H1 (cell line): Measurements from ENCODE around the gene GTF2F2. TPM values are rescaled to one million over a fixed set of nuclear protein-coding genes. Genes with fewer than 3 reads are reported as not detected.

Experiments
- CTCF ChIA-PET: fragments of 300-600 bp; sonication (Branson Sonifier 250); formaldehyde crosslinking; loops from one replicate; lab custom pipeline; 2021; ENCODE audit not compliant: partially characterized antibody; lab: Charles Lee
- POLR2A ChIA-PET: fragments of 300-600 bp; sonication (Branson Sonifier 250); formaldehyde crosslinking; loops from one replicate; lab custom pipeline; 2021; ENCODE audit warnings: inconsistent platforms; ENCODE audit not compliant: partially characterized antibody; lab: Charles Lee
- DNase-seq, 2 experiments: peaks; one replicate each; pipeline versions ENCODE4 v3.0.0 to v3.0.0-alpha.2; 2010 to 2022; ENCODE audit warnings: low spot score in 2 of 2, low read depth in 1 of 2, mixed read lengths in 1 of 2
- FAIRE-seq: peaks from 2 replicates; lab custom pipeline; 2011; peaks lifted over from hg19 to GRCh38; lab: Jason Lieb, UNC
- H2AFZ ChIP-seq: 2 replicates; pipeline ENCODE4 v1.8.1; 2012; ENCODE audit warnings: low read length, inconsistent platforms
- H2AK5ac ChIP-seq: 2 replicates; pipeline ENCODE4 v1.6.1; 2013; ENCODE audit warnings: low read depth, low read length
- H2BK120ac ChIP-seq: replicated peaks from 2 replicates; pipeline ENCODE3; 2013; ENCODE audit warnings: low read depth, low read length, inconsistent platforms
- H2BK12ac ChIP-seq: 2 replicates; pipeline ENCODE4 v1.6.1; 2013; ENCODE audit warnings: low read depth, low read length
- H2BK15ac ChIP-seq: 2 replicates; pipeline ENCODE4 v1.6.1; 2013; ENCODE audit warnings: low read length
- H2BK20ac ChIP-seq: 2 replicates; pipeline ENCODE4 v1.6.1; 2013; ENCODE audit warnings: low read length
- H2BK5ac ChIP-seq: 2 replicates; pipeline ENCODE4 v1.6.1; 2013; ENCODE audit warnings: low read depth, low read length
- H3K14ac ChIP-seq: 2 replicates; pipeline ENCODE4 v1.6.1; 2013; ENCODE audit warnings: inconsistent platforms; ENCODE audit not compliant: insufficient read length
- H3K18ac ChIP-seq: 2 replicates; pipeline ENCODE4 v1.6.1; 2013; ENCODE audit warnings: low read length; ENCODE audit errors: extremely low read depth
- H3K23ac ChIP-seq: 2 replicates; pipeline ENCODE4 v1.6.1; 2013; ENCODE audit warnings: inconsistent platforms; ENCODE audit not compliant: insufficient read length
- H3K23me2 ChIP-seq: 2 replicates; pipeline ENCODE4 v1.6.1; 2013; ENCODE audit warnings: low read depth, low read length
- H3K27ac ChIP-seq: 2 replicates; pipeline ENCODE4 v1.6.1; 2011; ENCODE audit warnings: low read depth, low read length, inconsistent platforms
- H3K27me3 ChIP-seq, 4 experiments: replicated peaks in 1 of 4; 1 replicate in 1 of 4; 2 replicates in 3 of 4; pipeline versions ENCODE4 v1.6.1 to v1.8.1; 2011 to 2013; ENCODE audit warnings: low read length in 3 of 4, mild to moderate bottlenecking in 3 of 4, inconsistent platforms in 2 of 4, mixed read lengths in 2 of 4, moderate library complexity in 1 of 4; ENCODE audit not compliant: control insufficient read depth in 3 of 4, insufficient read depth in 3 of 4; ENCODE audit errors: extremely low read depth in 1 of 4
- H3K36me3 ChIP-seq, 4 experiments: 2 replicates each; pipeline versions ENCODE4 v1.6.1 to v1.8.1; 2011 to 2013; ENCODE audit warnings: mild to moderate bottlenecking in 4 of 4, low read length in 3 of 4, moderate library complexity in 2 of 4, control low read depth in 1 of 4, inconsistent platforms in 1 of 4; ENCODE audit not compliant: insufficient read depth in 4 of 4, control insufficient read depth in 2 of 4
- H3K4ac ChIP-seq: replicated peaks from 2 replicates; pipeline ENCODE3; 2013; ENCODE audit warnings: low read length, low read depth, mixed read lengths, inconsistent platforms; ENCODE audit not compliant: insufficient read length
- H3K4me1 ChIP-seq, 4 experiments: replicated peaks in 1 of 4; 1 replicate in 1 of 4; 2 replicates in 3 of 4; pipeline versions ENCODE4 v1.6.1 to v1.8.1; 2011 to 2013; ENCODE audit warnings: low read length in 3 of 4, inconsistent platforms in 2 of 4, mixed read lengths in 1 of 4; ENCODE audit not compliant: insufficient read depth in 4 of 4, control insufficient read depth in 3 of 4
- H3K4me2 ChIP-seq, 2 experiments: 2 replicates each; pipeline versions ENCODE4 v1.6.1 to v1.8.1; 2011 to 2013; ENCODE audit warnings: low read depth in 2 of 2, low read length in 2 of 2, control low read depth in 1 of 2, inconsistent platforms in 1 of 2, mild to moderate bottlenecking in 1 of 2; ENCODE audit not compliant: insufficient read depth in 1 of 2
- H3K4me3 ChIP-seq, 4 experiments: fragments of 200-600, 300-600 bp in 1 of 4; sonication (generic), shearing (Covaris generic), sonication (Bioruptor Twin) in 1 of 4; 2 replicates each; pipeline versions ENCODE4 v1.5.1 to v1.8.1; 2011 to 2016; ENCODE audit warnings: low read length in 4 of 4, low read depth in 3 of 4, control low read depth in 2 of 4, inconsistent platforms in 2 of 4, mild to moderate bottlenecking in 2 of 4, mixed read lengths in 1 of 4, moderate library complexity in 1 of 4; ENCODE audit not compliant: insufficient read depth in 2 of 4; ENCODE audit errors: extremely low read depth in 1 of 4
- H3K56ac ChIP-seq: replicated peaks from 2 replicates; pipeline ENCODE3; 2013; ENCODE audit warnings: low read depth, mild to moderate bottlenecking, mixed read lengths, low read length, inconsistent platforms; ENCODE audit not compliant: insufficient read length
- H3K79me1 ChIP-seq: 2 replicates; pipeline ENCODE4 v1.6.1; 2013; ENCODE audit warnings: low read depth, low read length, control low read depth
- H3K79me2 ChIP-seq, 2 experiments: 2 replicates each; pipeline versions ENCODE4 v1.6.1 to v1.8.1; 2012 to 2013; ENCODE audit warnings: low read length in 2 of 2, mild to moderate bottlenecking in 2 of 2, inconsistent platforms in 1 of 2; ENCODE audit not compliant: insufficient read depth in 2 of 2, control insufficient read depth in 1 of 2
- H3K9ac ChIP-seq, 4 experiments: replicated peaks in 1 of 4; 1 replicate in 1 of 4; 2 replicates in 3 of 4; pipeline versions ENCODE4 v1.6.1 to v1.8.1; 2011 to 2013; ENCODE audit warnings: low read depth in 3 of 4, low read length in 3 of 4, control low read depth in 2 of 4, mild to moderate bottlenecking in 2 of 4, moderate library complexity in 2 of 4, inconsistent platforms in 1 of 4; ENCODE audit errors: extremely low read depth in 1 of 4
- H3K9me3 ChIP-seq, 2 experiments: 2 replicates each; pipeline versions ENCODE4 v1.6.1 to v1.8.1; 2012 to 2013; ENCODE audit warnings: mild to moderate bottlenecking in 2 of 2, moderate library complexity in 2 of 2, control low read depth in 1 of 2, inconsistent platforms in 1 of 2, low read depth in 1 of 2, low read length in 1 of 2, mixed read lengths in 1 of 2; ENCODE audit not compliant: insufficient read depth in 2 of 2
- H4K20me1 ChIP-seq, 2 experiments: replicated peaks in 1 of 2; 2 replicates each; pipeline versions ENCODE3 to v1.8.1; 2011 to 2013; ENCODE audit warnings: inconsistent platforms in 2 of 2, low read length in 2 of 2, mild to moderate bottlenecking in 1 of 2; ENCODE audit not compliant: insufficient read depth in 2 of 2, control insufficient read depth in 1 of 2
- H4K5ac ChIP-seq: 2 replicates; pipeline ENCODE4 v1.6.1; 2013; ENCODE audit warnings: low read length, low read depth, mixed read lengths, inconsistent platforms; ENCODE audit not compliant: insufficient read length
- H4K8ac ChIP-seq: 2 replicates; pipeline ENCODE4 v1.8.0; 2013; ENCODE audit warnings: mild to moderate bottlenecking, moderate library complexity, low read length, inconsistent platforms; ENCODE audit not compliant: insufficient read depth; ENCODE audit errors: extremely low read depth
- H4K91ac ChIP-seq: replicated peaks from 2 replicates; pipeline ENCODE3; 2013; ENCODE audit warnings: low read length, mixed read lengths, inconsistent platforms; ENCODE audit not compliant: insufficient read length
- ASH2L ChIP-seq: fragments of 200-600, 300-600 bp; sonication (generic); IDR thresholded peaks from one replicate; pipeline ENCODE4 v1.7.1; 2017; ENCODE audit warnings: low read length
- BCL11A ChIP-seq, 2 experiments: IDR thresholded peaks; one replicate each; pipeline ENCODE4 v1.6.1; 2011; ENCODE audit warnings: low read depth in 2 of 2, low read length in 2 of 2, mild to moderate bottlenecking in 2 of 2
- BRCA1 ChIP-seq: IDR thresholded peaks from 2 replicates; pipeline ENCODE4 v1.6.1; 2012; ENCODE audit warnings: low read depth, low read length, improper control_type of control experiment
- CBX5 ChIP-seq: fragments of 300-800, 300-1000 bp; sonication (generic); IDR thresholded peaks from 2 replicates; pipeline ENCODE4 v1.7.1; 2016; ENCODE audit warnings: antibody characterized with exemption, low read length, low read depth
- CTBP2 ChIP-seq: IDR thresholded peaks from 2 replicates; pipeline ENCODE4 v1.7.0; 2011; ENCODE audit warnings: borderline replicate concordance, mild to moderate bottlenecking, moderate library complexity, mixed read lengths, low read length; ENCODE audit not compliant: insufficient read depth, insufficient read length
- EP300 ChIP-seq, 2 experiments: IDR thresholded peaks; 1 replicate in 1 of 2; 2 replicates in 1 of 2; pipeline ENCODE4 v1.6.1; 2011 to 2012; ENCODE audit warnings: low read depth in 2 of 2, low read length in 2 of 2, mild to moderate bottlenecking in 2 of 2, borderline replicate concordance in 1 of 2, inconsistent platforms in 1 of 2, moderate library complexity in 1 of 2
- HDAC2 ChIP-seq, 2 experiments: fragments of 300-600 bp in 1 of 2; sonication (generic) in 1 of 2; IDR thresholded peaks; 2 replicates each; pipeline ENCODE4 v1.6.1; 2011 to 2012; ENCODE audit warnings: low read depth in 2 of 2, low read length in 2 of 2, mild to moderate bottlenecking in 2 of 2, moderate library complexity in 2 of 2, borderline replicate concordance in 1 of 2, inconsistent platforms in 1 of 2
- KDM5A ChIP-seq: fragments of 200-600 bp; IDR thresholded peaks from 2 replicates; pipeline ENCODE4 v1.7.1; 2012; ENCODE audit warnings: mild to moderate bottlenecking, low read length, inconsistent platforms, mixed read lengths
- POU5F1 ChIP-seq: IDR thresholded peaks from 2 replicates; pipeline ENCODE4 v1.6.1; 2011; ENCODE audit warnings: low read depth, mild to moderate bottlenecking, low read length, moderate library complexity
- WGBS, 2 experiments: shearing (Covaris generic) in 1 of 2; methylation state at CpG; one replicate each; pipeline versions ENCODE4 v1.1.6 to v1.1.7; 2013 to 2015; ENCODE audit warnings: low lambda C conversion rate in 2 of 2, mixed read lengths in 2 of 2, inconsistent platforms in 1 of 2, low coverage in 1 of 2, missing lambda C conversion rate in 1 of 2; ENCODE audit not compliant: insufficient replicate concordance in 2 of 2, insufficient coverage in 1 of 2, insufficient read length in 1 of 2; ENCODE audit errors: extremely low coverage in 1 of 2, missing lambda C conversion rate in 1 of 2; 5-methylcytosine and 5-hydroxymethylcytosine counted together
- polyA plus RNA-seq, 7 experiments: library from polyadenylated mRNA; depleted of rRNA in 3 of 7; stranded (reverse) in 5 of 7; unstranded in 2 of 7; fragments of >200 nt in 5 of 7; fragments of 200-250 nt in 2 of 7; gene quantifications; 1 replicate in 5 of 7; 2 replicates in 1 of 7; 4 replicates in 1 of 7; pipeline versions ENCODE4 v1.2.1 to v1.2.3, GENCODE V29; 2011 to 2013; ENCODE audit warnings: missing spikeins in 2 of 7, mixed read lengths in 2 of 7
- total RNA-seq: library from RNA; stranded (reverse); fragmentation: NEBNext Ultra II Directional; extraction: Animal tissue kit (Norgen Biotek cat#: 25700); gene quantifications from 2 replicates; pipeline ENCODE4 v1.2.1, GENCODE V29; 2021

Gene GTF2F2
- total and polyA plus RNA-seq, 2 of the 8 experiments (the other 6 are each of a cell fraction or from before 2014, with no cell fraction given), result 10.8 to 31.1 TPM

DNA sequence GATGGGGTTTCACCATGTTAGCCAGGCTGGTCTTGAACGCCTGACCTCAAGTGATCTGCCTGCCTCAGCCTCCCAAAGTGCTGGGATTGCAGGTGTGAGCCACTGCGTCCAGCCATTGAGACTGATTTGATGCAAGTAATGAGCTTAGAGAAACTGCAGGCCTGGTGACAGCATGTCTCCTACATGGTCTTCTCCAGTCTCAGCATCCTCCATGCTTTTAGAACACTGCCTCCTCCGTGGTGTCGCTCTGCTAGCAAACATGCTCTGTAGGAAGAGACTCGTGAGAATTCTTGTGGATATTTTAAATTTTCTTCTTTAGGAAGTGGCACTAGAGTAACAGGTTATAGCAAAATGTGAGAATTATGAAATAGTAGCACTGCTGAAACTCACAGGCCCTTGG is 183.6 kb downstream of the GTF2F2 start:
- peaks cover 0 to 6% (median 4%) of the 10 kb centered on the region in 4 experiments; a peak in 5 of 7 replicates for H3K4me1 ChIP-seq
- no peak overlapping the region; the same call in 1 of the 2 replicates for H2AFZ ChIP-seq
- no peak overlapping the region for H2BK5ac ChIP-seq
- no peak overlapping the region for H3K14ac ChIP-seq
- CTCF ChIA-PET, result interaction anchor here (1.3 to 6.3 kb wide), 4 partner anchors 10 to 257 kb away, joined by 4 to 36 read pairs (median 6); no protein-coding TSS in a partner anchor
- no peak overlapping the region for H3K27ac ChIP-seq
- FAIRE-seq (no peak), DNase-seq (no peak)
- no peak overlapping the region for H4K91ac ChIP-seq
- POLR2A ChIA-PET, result interaction anchor here (0.8 to 2.7 kb wide), 4 partner anchors 11 to 238 kb away, joined by 3 to 8 read pairs (median 4); partner anchors contain the start of gene TPT1
- H3K9ac ChIP-seq, result no peak overlapping the region
- H2BK120ac ChIP-seq, result no peak overlapping the region
- no peak overlapping the region for H4K5ac ChIP-seq
- no peak overlapping the region for H2BK20ac ChIP-seq
- H2BK15ac ChIP-seq, result no peak overlapping the region
- no peak overlapping the region for H2AK5ac ChIP-seq
- H3K23ac ChIP-seq, result no peak overlapping the region
- H3K27me3 ChIP-seq, result no peaks in the 10 kb centered on the region
- H4K20me1 ChIP-seq, result no peaks in the 10 kb centered on the region
- no peaks in the 10 kb centered on the region for H3K79me1 ChIP-seq
- H3K18ac ChIP-seq, result no peak overlapping the region
- no peak overlapping the region for H3K4me2 ChIP-seq
- no peak overlapping the region for H3K56ac ChIP-seq
- no peaks in the 10 kb centered on the region for H3K9me3 ChIP-seq
- H3K4ac ChIP-seq, result no peak overlapping the region
- WGBS, 2 experiments, result 88% methylated on average over 5 of the region's 5 CpGs; no CpG with 5 or more reads in 1 of the 2 experiments
- no peak overlapping the region for H3K4me3 ChIP-seq
- no peak overlapping the region for H4K8ac ChIP-seq
- H3K36me3 ChIP-seq, result no peaks in the 10 kb centered on the region
- H3K23me2 ChIP-seq, result no peaks in the 10 kb centered on the region
- no peaks in the 10 kb centered on the region for H3K79me2 ChIP-seq
- H2BK12ac ChIP-seq, result no peak overlapping the region
- TF ChIP-seq POU5F1, result no peak
- no peak for TF ChIP-seq BCL11A (IDR thresholded peaks at IDR 0.05; ENCODE audit: low read depth in 2 of 2, low read length in 2 of 2)
- TF ChIP-seq HDAC2 (IDR thresholded peaks at IDR 0.05; ENCODE audit: borderline replicate concordance in 1 of 2, low read depth in 2 of 2, low read length in 2 of 2), result no peak
- no peak for TF ChIP-seq CTBP2
- TF ChIP-seq EP300 (IDR thresholded peaks at IDR 0.05; ENCODE audit: borderline replicate concordance in 1 of 2, low read depth in 2 of 2, low read length in 2 of 2), result no peak
- no peak for TF ChIP-seq ASH2L
- TF ChIP-seq KDM5A, result no peak
- TF ChIP-seq CBX5, result no peak
- no peak for TF ChIP-seq BRCA1
